Epithelial cell of proximal tubule (primary cell): ENCODE data around the gene C1QTNF12. TPM values are rescaled to one million over a fixed set of nuclear protein-coding genes. Genes with fewer than 3 reads are reported as not detected.

Experiments used
- DNase-seq: peaks from one replicate; pipeline ENCODE4 v3.0.0-alpha.2; 2011; ENCODE audit warnings: low read depth
- H3K4me3 ChIP-seq: 2 replicates; pipeline ENCODE4 v1.5.1; 2011; ENCODE audit warnings: low read depth, mild to moderate bottlenecking, low read length
- CTCF ChIP-seq: conservative IDR thresholded peaks from 2 replicates; pipeline ENCODE4 v1.5.1; 2012; ENCODE audit warnings: low read depth, mild to moderate bottlenecking, low read length
- total RNA-seq: library from RNA; depleted of rRNA; stranded (reverse); fragments of >200 nt; gene quantifications from 2 replicates; pipeline ENCODE4 v1.2.3, GENCODE V29; 2015

The C1QTNF12 gene
- total RNA-seq, 1 donor from 2014 or later: 5.1 TPM

DNA sequence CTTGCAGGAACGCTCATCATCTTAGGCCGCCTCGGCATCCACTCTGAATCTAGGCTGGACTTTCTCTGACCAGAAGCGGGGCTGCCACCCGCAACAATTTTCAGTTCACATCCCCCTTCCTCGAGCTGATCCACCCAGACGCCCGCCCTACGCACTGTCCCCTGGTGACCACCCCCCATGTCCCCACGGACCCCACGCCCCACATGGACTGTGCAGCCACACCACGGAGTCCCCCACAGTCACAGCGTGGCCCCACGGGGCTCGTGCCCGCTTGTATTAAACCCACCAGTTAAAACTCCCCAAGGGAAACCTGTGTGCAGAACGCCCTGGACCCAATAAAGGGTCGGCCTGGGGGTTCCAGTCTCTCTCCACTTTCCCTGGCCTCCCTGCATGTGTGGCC is 13.0 kb upstream of the C1QTNF12 start:
- no peak for DNase-seq
- no peak overlapping the region for H3K4me3 ChIP-seq
- no peak for TF ChIP-seq CTCF

DNA sequence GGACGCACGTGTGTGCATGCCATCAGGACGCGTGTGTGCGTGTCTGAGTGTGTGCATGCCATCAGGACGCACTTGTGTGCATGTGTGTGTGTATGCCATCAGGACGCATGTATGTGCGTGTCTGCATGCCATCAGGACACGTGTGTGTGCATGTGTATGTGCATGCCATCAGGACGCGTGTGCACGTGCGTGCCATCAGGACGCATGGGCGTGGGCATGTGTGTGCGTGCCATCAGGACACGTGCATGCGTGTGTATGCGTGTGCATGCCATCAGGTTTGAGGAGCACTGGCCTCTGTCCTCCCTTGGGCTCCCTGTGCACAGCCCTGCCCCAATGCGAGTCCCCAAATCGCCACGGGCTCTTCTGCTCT is 12.6 kb upstream of the C1QTNF12 start:
- no peak overlapping the region for H3K4me3 ChIP-seq
- TF ChIP-seq CTCF: no peak
- DNase-seq: no peak

DNA sequence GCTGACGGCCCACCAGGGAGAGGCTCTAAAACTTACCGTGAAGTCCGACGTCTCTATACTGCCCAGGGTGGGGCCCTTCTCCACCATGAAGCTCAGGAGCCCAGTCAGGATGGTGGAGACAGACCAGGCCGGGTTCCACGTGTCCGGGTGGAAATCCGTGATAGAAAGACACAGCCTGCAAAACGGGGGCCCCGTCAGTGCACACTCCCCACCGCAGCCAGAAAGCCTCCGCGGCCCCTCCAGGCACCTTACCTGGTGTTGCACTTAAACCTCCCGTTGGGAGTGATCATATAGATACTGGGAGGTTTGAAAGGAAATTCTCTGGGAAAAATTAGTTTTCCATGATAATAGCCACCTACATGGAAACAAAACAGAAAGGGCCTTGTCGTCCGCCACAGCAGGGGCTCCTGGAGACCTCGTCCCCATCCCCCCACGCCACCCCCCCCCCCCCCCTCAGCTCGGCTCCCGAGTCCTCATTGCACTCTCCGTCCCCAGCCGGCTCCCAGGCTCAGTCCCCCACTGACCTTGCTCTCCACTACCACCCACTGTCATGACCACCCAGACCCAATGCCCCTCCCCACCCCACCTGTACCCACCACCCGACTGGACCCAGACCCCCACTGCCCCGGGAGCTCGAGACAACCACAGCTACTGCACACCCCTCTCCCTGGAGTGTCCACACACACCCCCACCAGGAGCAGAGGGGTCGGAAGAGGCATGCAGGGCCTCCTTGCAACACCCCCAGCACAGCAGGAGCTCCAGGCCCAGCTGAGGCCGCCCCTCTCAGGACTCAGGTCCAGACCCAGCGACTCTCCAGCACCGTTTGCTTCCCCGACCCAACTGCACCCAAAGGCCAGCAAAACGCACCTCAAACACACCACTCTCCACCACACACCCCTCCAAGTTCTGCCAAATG is 10.7 kb upstream of the C1QTNF12 start:
- no peak for DNase-seq
- TF ChIP-seq CTCF: no peak
- H3K4me3 ChIP-seq: no peak overlapping the region

GRCh38 chr1:1255611-1256010 is 9.1 kb upstream of the C1QTNF12 start:
- no peak overlapping the region for H3K4me3 ChIP-seq
- no peak for TF ChIP-seq CTCF
- DNase-seq: no peak

DNA sequence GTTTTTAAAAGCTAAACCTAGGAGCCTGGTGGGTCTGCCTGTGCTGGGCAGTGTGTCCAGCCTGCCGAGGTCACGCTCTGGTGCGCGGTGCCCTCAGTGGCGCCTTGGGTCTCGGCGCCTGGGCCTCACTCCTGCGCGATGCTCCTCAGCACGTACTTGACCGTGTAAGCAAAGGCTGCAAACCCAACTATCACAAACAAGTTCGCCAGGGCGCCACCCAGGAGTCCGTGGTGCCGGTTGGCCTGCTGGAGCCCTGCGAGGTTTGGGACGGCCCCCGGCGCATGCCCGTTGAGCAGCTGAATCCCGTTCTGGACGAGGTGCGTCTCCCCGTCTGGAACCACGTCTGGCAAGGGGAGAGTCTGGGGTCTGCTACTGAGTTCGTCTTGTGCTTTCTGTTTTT is 8.6 kb upstream of the C1QTNF12 start:
- no peak for DNase-seq
- TF ChIP-seq CTCF: no peak
- H3K4me3 ChIP-seq: no peak overlapping the region

GRCh38 chr1:1254667-1254998 is 8.1 kb upstream of the C1QTNF12 start:
- DNase-seq: no peak
- H3K4me3 ChIP-seq: no peak overlapping the region
- TF ChIP-seq CTCF: no peak

GRCh38 chr1:1253972-1254666 is 7.6 kb upstream of the C1QTNF12 start:
- no peak overlapping the region for H3K4me3 ChIP-seq
- no peak for DNase-seq
- no peak for TF ChIP-seq CTCF
